ENCODE measurements around the gene RRP36. TPM values are rescaled to one million over a fixed set of nuclear protein-coding genes. Genes with fewer than 3 reads are reported as not detected.
"Not testable (repeated sequence)": the region's sequence is repeated elsewhere in the genome, so short reads cannot be mapped to it uniquely, and the experiment has no call there.

Gene RRP36
- total RNA-seq, 1 donor from 2014 or later, result 109 TPM

DNA sequence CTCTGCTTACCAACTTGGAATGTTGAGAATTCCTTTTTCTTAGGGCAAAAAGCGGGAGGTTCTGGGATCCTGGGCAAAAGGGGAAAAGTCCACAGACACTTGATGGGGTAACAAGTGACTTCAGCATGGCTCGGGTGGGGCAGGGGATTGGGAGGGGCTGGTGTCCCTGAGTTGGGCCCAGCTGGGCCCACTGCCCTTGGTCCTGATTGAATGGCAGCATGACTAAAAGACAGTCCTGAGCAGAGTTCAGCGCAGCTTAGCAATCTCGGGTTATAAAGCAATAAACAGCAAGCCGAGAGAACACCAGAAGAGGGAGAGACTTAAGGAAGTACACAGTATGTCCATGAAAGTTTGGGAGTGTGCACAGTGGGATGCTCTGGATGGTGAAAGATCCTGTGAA is 31.5 kb upstream of the RRP36 start:
- Mint-ChIP-seq H3K4me1 (ENCODE audit: low read depth, unreplicated experiment) (peaks cover 11% of the 10 kb centered on the region), H3K27ac (ENCODE audit: unreplicated experiment) (no peak overlapping the region), H3K9me3 (ENCODE audit: unreplicated experiment) (peaks cover 13% of the 10 kb centered on the region), H3K4me3 (ENCODE audit: unreplicated experiment) (no peak overlapping the region), H3K36me3 (ENCODE audit: unreplicated experiment) (no peaks in the 10 kb centered on the region), H3K27me3 (ENCODE audit: unreplicated experiment) (peaks cover 3% of the 10 kb centered on the region)
- TF ChIP-seq, protein P1, sequence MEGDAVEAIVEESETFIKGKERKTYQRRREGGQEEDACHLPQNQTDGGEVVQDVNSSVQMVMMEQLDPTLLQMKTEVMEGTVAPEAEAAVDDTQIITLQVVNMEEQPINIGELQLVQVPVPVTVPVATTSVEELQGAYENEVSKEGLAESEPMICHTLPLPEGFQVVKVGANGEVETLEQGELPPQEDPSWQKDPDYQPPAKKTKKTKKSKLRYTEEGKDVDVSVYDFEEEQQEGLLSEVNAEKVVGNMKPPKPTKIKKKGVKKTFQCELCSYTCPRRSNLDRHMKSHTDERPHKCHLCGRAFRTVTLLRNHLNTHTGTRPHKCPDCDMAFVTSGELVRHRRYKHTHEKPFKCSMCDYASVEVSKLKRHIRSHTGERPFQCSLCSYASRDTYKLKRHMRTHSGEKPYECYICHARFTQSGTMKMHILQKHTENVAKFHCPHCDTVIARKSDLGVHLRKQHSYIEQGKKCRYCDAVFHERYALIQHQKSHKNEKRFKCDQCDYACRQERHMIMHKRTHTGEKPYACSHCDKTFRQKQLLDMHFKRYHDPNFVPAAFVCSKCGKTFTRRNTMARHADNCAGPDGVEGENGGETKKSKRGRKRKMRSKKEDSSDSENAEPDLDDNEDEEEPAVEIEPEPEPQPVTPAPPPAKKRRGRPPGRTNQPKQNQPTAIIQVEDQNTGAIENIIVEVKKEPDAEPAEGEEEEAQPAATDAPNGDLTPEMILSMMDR (IDR thresholded peaks at IDR 0.05; ENCODE audit: partially characterized antibody, unreplicated experiment), result no peak
- DNase-seq, result no peak

DNA sequence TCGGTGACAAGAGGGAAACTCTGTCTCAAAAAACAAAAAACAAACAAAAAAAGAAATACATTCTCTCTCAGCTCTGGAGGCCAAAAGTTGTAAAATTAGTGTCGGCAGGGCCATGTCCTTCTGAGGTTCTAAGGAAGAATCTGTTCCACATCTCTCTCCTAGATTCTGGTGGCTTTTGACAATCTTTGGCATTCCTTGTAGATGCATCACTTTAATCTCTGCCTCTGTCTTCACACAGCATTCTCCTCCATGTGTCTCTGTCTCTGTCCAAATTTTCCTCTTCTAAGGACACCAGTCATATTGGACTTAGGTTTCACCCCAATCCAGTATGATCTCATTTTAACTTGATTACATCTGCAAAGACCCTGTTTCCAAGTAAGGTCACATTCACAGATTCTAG is 28.0 kb upstream of the RRP36 start:
- Mint-ChIP-seq H3K4me3 (ENCODE audit: unreplicated experiment) (no peak overlapping the region), H3K4me1 (ENCODE audit: low read depth, unreplicated experiment) (no peaks in the 10 kb centered on the region), H3K27ac (ENCODE audit: unreplicated experiment) (no peak overlapping the region), H3K9me3 (ENCODE audit: unreplicated experiment) (peaks cover 2% of the 10 kb centered on the region), H3K27me3 (ENCODE audit: unreplicated experiment) (no peaks in the 10 kb centered on the region), H3K36me3 (ENCODE audit: unreplicated experiment) (no peaks in the 10 kb centered on the region)
- TF ChIP-seq, protein P1 (IDR thresholded peaks at IDR 0.05; ENCODE audit: partially characterized antibody, unreplicated experiment), result no peak
- DNase-seq, result no peak

DNA sequence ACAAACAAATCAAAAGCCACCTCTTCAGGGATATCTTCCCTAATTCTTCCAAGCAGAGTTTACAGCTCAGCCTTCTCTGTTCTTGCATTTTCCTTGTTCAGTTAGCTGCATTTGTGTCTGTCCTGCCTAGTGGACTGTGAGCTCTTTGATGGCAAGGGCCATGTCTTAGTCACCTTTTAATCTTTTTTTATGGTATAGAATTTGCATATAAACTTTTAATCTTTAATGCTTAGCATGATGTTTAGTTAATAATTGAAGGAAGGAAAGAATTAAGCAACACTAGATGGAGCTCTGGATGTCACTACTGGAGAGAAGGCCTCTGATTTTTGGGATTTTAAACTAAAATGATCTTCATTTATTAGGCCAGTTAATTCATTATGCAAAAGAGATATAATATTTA is 24.9 kb upstream of the RRP36 start:
- Mint-ChIP-seq H3K36me3 (ENCODE audit: unreplicated experiment) (no peaks in the 10 kb centered on the region), H3K4me3 (ENCODE audit: unreplicated experiment) (no peak overlapping the region), H3K4me1 (ENCODE audit: low read depth, unreplicated experiment) (no peaks in the 10 kb centered on the region), H3K27ac (ENCODE audit: unreplicated experiment) (no peak overlapping the region), H3K27me3 (ENCODE audit: unreplicated experiment) (no peaks in the 10 kb centered on the region), H3K9me3 (ENCODE audit: unreplicated experiment) (peaks cover 2% of the 10 kb centered on the region)
- DNase-seq, result no peak
- TF ChIP-seq, protein P1 (IDR thresholded peaks at IDR 0.05; ENCODE audit: partially characterized antibody, unreplicated experiment), result no peak

DNA sequence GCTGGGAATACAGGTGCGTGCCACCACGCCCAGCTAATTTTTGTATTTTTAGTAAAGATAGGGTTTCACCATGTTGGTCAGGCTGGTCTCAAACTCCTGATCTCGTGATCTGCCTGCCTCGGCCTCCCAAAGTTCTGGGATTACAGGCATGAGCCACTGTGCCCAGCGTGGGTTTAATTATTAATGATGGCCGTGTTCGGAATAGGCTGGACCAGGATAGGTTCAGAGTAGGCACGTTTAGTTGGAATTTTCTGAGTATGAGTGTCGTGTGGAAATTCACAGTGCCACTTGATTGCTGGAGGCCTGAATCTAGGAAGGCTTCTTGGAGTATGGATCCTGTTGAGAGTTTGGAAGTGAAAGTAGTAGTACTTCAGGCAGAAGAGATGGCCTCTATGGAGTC is 23.2 kb upstream of the RRP36 start:
- not testable (repeated sequence) for H3K4me3 Mint-ChIP-seq (ENCODE audit: unreplicated experiment); H3K4me1 Mint-ChIP-seq (ENCODE audit: low read depth, unreplicated experiment); H3K36me3 Mint-ChIP-seq (ENCODE audit: unreplicated experiment); H3K27me3 Mint-ChIP-seq (ENCODE audit: unreplicated experiment); DNase-seq; H3K9me3 Mint-ChIP-seq (ENCODE audit: unreplicated experiment); H3K27ac Mint-ChIP-seq (ENCODE audit: unreplicated experiment)

DNA sequence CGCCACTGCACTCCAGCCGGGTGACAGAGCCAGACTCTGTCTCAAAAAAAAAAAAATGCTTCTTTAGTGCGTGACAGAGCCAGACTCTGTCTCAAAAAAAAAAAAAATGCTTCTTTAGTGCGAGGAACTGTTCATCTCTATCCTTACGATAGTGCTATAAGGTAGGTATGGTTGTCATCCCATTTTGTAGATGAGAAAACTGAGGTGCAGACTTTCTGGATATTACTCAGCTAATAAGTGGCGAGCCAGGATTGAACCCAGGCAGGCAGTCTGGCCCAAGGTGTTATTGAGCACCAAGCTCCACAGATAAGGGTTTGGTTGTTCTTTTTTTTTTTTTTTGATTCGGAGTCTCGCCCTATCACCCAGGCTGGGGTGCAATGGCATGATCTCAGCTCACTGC is 19.6 kb upstream of the RRP36 start:
- H3K27ac Mint-ChIP-seq (ENCODE audit: unreplicated experiment), result no peak overlapping the region
- no peaks in the 10 kb centered on the region for H3K36me3 Mint-ChIP-seq (ENCODE audit: unreplicated experiment)
- no peaks in the 10 kb centered on the region for H3K9me3 Mint-ChIP-seq (ENCODE audit: unreplicated experiment)
- TF ChIP-seq, protein P1 (IDR thresholded peaks at IDR 0.05; ENCODE audit: partially characterized antibody, unreplicated experiment), result no peak
- H3K27me3 Mint-ChIP-seq (ENCODE audit: unreplicated experiment), result no peaks in the 10 kb centered on the region
- H3K4me3 Mint-ChIP-seq (ENCODE audit: unreplicated experiment), result no peak overlapping the region
- DNase-seq, result no peak
- H3K4me1 Mint-ChIP-seq (ENCODE audit: low read depth, unreplicated experiment), result no peaks in the 10 kb centered on the region

DNA sequence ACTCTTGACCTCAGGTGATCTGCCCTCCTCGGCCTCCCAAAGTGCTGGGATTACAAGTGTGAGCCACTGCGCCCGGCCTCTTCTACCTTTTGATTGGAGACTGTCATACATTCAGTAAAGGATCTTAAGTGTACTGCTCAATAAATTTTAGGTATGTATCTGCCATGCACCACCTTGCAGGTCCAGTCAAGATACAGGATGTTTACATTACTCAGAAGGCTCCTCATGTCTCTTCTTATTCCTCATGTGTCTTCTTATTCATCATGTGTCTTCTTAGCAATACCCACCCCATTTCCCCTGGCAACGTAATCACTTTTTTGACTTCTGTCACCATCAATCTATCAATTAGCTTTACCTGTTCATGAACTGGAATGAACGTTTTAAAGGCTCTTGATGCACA is 15.6 kb upstream of the RRP36 start:
- H3K36me3 Mint-ChIP-seq (ENCODE audit: unreplicated experiment), result no peaks in the 10 kb centered on the region
- H3K27me3 Mint-ChIP-seq (ENCODE audit: unreplicated experiment), result peaks cover 2% of the 10 kb centered on the region
- no peaks in the 10 kb centered on the region for H3K4me1 Mint-ChIP-seq (ENCODE audit: low read depth, unreplicated experiment)
- TF ChIP-seq, protein P1 (IDR thresholded peaks at IDR 0.05; ENCODE audit: partially characterized antibody, unreplicated experiment), result no peak
- no peaks in the 10 kb centered on the region for H3K9me3 Mint-ChIP-seq (ENCODE audit: unreplicated experiment)
- peak overlapping the region; percentile 6 for H3K27ac Mint-ChIP-seq (ENCODE audit: unreplicated experiment)
- H3K4me3 Mint-ChIP-seq (ENCODE audit: unreplicated experiment), result no peak overlapping the region
- no peak for DNase-seq

Data from glutamatergic neuron (in vitro differentiated cells).